LNCaP clone FGC (cell line): Measurements from ENCODE around the gene SEMA4D.

Experiments used
- DNase-seq: peaks from one replicate; pipeline ENCODE4 v3.0.0-alpha.2; 2011; ENCODE audit warnings: low read depth
- H3K4me3 ChIP-seq: 2 replicates; pipeline ENCODE4 v1.5.1; 2011; ENCODE audit warnings: mild to moderate bottlenecking, low read depth, low read length, control low read depth
- TF ChIP-seq, protein P1 (sequence below): IDR thresholded peaks from 2 replicates; pipeline ENCODE4 v1.5.1; 2012; ENCODE audit warnings: mild to moderate bottlenecking; ENCODE audit not compliant: control insufficient read depth, insufficient read depth; ENCODE audit errors: extremely low read depth

The SEMA4D gene

DNA sequence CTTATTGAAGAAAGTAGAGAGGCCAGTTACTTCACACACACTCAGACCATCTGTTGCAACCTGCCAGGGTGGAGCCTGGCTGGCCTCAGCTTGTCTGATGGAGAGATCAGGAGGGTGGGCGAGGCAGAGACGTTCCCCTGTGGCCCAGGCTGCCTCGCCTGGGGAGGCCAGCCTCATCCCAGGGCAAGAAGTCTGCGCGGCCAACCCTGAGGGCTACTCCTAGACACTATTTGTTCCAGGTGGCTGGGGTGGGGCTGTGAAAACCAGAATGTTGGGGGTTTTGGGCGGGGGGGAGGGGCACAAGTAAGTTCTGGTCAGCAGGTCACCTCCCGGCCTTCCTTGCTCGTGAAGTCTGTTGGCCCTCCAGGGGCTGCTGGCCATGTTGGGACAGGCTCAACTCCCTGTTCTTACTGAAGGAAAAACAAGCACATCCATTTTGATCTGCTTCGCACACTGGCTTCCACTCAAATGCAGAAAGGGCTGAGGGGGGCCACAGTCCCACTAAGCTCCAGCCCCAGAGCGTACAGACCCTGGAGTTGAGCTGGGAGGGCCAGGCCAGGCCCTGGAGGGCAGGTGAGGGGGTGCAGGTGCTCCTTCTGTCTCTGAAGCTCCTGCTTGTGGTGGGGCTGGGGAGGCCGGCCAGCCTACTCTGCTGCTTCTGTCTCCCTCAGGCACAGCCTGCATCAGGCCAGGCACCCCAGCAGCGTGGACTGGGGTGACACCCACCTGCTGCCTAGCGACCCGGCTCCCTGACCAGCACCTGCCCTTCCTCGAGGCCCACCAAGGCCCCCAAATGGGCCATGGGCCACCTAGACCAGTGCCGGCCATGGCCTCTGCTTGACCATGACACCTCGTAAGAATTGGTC lies 133.0 kb downstream of the SEMA4D start:
- TF ChIP-seq, protein P1, sequence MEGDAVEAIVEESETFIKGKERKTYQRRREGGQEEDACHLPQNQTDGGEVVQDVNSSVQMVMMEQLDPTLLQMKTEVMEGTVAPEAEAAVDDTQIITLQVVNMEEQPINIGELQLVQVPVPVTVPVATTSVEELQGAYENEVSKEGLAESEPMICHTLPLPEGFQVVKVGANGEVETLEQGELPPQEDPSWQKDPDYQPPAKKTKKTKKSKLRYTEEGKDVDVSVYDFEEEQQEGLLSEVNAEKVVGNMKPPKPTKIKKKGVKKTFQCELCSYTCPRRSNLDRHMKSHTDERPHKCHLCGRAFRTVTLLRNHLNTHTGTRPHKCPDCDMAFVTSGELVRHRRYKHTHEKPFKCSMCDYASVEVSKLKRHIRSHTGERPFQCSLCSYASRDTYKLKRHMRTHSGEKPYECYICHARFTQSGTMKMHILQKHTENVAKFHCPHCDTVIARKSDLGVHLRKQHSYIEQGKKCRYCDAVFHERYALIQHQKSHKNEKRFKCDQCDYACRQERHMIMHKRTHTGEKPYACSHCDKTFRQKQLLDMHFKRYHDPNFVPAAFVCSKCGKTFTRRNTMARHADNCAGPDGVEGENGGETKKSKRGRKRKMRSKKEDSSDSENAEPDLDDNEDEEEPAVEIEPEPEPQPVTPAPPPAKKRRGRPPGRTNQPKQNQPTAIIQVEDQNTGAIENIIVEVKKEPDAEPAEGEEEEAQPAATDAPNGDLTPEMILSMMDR = no peak
- H3K4me3 ChIP-seq = no peak overlapping the region
- no peak for DNase-seq

DNA sequence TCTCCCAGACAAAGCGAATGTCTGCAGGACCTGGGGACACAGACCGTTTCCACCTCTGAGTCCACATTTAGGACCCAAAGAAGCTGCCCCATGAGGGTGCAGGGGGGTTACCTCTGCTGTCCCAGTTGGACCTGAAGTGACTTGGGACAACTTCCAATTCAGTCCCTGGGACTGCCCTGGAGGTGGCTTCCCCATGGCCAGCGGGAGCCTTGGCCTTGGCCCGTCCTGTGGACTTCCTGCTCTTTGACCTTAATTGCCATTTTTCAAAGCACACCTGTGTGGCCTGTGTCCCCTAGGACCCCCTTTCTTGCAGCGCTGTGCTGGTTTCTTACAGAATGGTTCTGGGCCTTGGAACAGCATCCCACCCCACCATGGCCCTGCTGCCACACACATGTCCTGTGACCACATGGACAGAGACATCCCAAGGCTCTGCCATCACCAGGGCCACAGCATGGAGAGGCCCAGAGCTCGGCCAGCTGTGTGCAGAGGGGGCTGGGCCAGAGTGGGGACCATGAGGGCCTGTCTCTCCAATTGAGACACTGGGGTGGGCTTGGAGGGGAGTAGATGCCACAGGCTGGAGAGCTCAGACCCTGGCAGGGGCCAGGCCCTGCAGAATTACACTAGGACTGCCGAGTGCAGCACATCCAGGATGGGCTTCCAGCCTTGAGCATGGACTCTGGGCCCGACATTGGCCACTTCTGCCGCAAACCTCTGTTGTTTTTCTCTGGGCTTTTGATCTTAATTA lies 133.8 kb downstream of the SEMA4D start:
- TF ChIP-seq, protein P1 = no peak
- no peak for DNase-seq

DNA sequence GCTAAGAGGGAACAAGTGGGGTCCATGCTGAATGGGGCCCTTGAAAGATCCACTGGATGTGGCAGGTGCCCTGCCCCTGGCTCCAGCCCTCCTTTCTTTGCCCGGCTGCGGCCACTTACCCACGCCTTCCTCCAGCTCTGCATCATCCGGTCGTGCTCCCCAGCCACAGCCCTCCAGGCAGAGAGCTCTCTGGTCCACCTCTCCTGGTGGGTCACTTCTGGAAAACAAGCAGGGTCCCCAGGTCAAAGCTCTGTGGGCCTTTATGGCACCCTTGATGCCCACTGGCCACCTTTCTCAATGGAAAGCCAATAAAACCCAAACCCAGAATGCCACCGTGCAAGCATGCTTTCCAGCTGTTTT lies 134.6 kb downstream of the SEMA4D start:
- H3K4me3 ChIP-seq = no peak overlapping the region
- no peak for DNase-seq
- TF ChIP-seq, protein P1 = no peak

More for the DNA sequence above, 133.8 kb downstream of the SEMA4D start:
- no peak overlapping the region for H3K4me3 ChIP-seq

DNA sequence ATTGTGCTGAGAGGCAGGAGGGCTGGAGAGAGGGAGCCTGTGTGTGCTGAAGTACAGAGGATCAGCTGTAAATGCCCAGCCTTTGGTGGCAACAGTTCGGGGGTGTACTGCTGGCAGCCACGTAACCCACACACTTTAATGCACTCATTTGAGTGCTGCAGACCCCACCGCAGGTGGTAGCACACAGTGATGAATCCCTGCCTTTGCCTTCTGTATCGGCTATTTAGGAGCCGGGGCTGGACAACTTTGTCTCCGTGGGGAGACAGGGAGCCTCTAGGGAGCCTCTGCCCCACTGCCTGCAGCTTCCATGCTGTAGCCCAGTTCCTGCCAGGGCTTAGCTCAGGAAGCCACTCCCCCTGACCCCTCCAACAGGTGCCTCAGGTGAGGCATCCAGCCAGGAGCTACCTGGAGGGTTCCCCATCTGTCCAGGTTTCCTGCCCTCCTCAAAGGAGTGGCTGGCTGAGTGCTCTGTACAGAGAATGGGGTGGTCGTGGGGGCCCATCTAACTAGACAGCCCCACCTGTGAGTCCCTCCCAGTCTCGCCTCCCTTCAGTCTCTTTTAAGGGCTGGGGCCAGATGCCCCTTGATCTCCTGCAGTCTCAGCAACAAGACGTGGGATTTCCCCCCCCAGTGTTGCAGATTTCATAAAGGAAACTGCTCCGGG lies 135.1 kb downstream of the SEMA4D start:
- no peak overlapping the region for H3K4me3 ChIP-seq
- no peak for DNase-seq
- TF ChIP-seq, protein P1 = no peak

DNA sequence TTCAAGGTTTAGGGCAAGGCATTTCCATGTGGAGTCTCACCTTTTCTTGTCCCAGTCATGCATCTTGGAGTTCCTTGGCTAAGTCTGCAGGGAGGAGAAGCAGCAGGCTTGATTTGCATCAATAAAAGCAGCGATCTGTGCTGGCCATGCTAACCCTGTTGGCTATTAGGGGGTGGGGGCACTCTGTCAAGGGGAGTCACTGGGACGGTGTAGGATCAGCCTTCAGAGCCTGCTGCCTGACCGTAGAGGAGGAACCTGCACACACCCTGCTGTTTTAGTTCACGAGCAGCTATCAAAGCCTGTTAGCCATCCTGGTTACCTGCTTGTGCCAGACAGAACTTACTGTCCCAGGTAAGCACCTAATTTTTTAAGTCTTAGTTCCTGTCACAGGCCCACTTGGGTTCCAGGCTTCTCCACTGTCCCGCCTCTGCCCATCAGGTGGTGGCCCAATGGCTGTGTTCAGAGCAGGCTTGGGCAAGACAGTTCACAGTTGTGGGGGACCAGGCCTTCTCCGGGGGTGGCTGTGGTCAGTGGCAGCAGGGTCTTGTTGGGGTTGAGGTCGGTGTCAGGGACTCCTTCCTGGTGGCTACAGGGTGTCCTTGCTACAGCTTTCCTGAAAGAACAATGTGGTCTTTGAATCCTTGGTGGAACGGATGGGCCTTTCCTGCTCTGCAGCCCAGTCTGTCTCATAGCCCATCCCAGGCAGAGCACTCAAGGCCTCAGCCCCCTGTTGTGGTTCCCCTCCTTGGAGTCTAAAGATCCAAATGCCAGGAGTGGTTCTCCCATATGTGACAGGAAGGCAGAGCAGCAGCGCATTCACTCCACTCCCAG lies 135.9 kb downstream of the SEMA4D start:
- TF ChIP-seq, protein P1 = no peak
- no peak overlapping the region for H3K4me3 ChIP-seq

DNA sequence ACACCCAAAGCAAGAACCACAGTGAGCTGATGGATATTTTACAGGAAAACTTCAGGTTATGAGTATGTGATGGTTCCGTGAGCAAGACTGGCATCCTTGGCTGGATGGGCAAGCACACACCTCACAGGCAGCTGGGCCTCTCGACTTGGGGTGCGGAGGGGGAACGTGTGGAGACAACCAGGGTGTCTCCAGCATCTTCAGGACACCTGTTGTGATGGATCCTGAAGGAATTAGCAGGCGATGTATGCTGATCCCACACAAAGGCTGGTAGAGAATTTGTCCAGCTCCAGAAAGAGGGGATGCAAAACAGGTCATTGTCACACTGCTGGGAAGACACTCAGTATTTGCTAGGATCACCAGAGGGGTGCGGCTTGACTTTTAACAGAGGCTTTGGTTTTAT lies 136.9 kb downstream of the SEMA4D start:
- DNase-seq = no peak
- no peak overlapping the region for H3K4me3 ChIP-seq
- TF ChIP-seq, protein P1 = no peak

More for the DNA sequence above, 135.9 kb downstream of the SEMA4D start:
- no peak for DNase-seq
